Vagina (tissue), 2 donors: Measurements from ENCODE around the gene NUDT14.

Source experiments
- POLR2A ChIP-seq, 2 donors: fragments of 450-650 bp; IDR thresholded peaks; one replicate each; pipeline ENCODE4 v1.6.1; 2017; ENCODE audit warnings: antibody characterized with exemption in 2 of 2, mild to moderate bottlenecking in 2 of 2, moderate library complexity in 2 of 2
- POLR2AphosphoS5 ChIP-seq, 2 donors: sonication (generic); formaldehyde crosslinking; IDR thresholded peaks; one replicate each; pipeline ENCODE4 v1.9.0; 2017; ENCODE audit warnings: antibody characterized with exemption in 2 of 2, mild to moderate bottlenecking in 2 of 2, low read depth in 1 of 2; ENCODE audit not compliant: insufficient read depth in 1 of 2
- TF ChIP-seq, protein P1 (sequence below), 3 experiments: fragments of 450-650 bp in 2 of 3; fragments of 200-600 bp in 1 of 3; sonication (generic) in 1 of 3; IDR thresholded peaks; one replicate each; pipeline ENCODE4 v1.5.1; 2017 to 2019; ENCODE audit warnings: antibody characterized with exemption in 3 of 3, mild to moderate bottlenecking in 2 of 3, moderate library complexity in 2 of 3

DNA sequence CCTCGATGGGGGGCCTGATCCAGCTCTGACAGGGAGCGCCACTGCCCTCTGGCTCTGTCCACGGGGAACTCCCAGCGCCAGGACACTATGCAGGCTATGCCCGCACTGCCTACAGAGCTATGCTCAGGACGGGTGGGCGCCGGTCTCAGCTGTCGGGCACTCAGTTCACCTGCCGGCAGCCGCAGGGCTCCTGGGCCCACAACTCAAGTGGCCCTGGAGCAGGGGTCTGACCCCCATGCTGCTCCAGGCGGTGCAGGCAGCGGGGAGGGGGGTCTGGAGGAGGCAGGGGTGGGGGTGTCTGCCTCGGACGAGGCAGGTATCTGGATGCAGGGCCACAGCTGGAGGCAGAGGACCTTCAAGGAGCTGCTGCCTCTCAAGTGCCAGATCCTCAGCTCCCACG, 28.5 kb upstream of the NUDT14 start:
- TF ChIP-seq, protein P1, sequence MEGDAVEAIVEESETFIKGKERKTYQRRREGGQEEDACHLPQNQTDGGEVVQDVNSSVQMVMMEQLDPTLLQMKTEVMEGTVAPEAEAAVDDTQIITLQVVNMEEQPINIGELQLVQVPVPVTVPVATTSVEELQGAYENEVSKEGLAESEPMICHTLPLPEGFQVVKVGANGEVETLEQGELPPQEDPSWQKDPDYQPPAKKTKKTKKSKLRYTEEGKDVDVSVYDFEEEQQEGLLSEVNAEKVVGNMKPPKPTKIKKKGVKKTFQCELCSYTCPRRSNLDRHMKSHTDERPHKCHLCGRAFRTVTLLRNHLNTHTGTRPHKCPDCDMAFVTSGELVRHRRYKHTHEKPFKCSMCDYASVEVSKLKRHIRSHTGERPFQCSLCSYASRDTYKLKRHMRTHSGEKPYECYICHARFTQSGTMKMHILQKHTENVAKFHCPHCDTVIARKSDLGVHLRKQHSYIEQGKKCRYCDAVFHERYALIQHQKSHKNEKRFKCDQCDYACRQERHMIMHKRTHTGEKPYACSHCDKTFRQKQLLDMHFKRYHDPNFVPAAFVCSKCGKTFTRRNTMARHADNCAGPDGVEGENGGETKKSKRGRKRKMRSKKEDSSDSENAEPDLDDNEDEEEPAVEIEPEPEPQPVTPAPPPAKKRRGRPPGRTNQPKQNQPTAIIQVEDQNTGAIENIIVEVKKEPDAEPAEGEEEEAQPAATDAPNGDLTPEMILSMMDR (IDR thresholded peaks at IDR 0.05): no peak
- TF ChIP-seq POLR2AphosphoS5 (IDR thresholded peaks at IDR 0.05; ENCODE audit: insufficient read depth in 1 of 2, low read depth in 1 of 2) (no peak), POLR2A (IDR thresholded peaks at IDR 0.05) (no peak)
